Nephron (organoid): ENCODE results near the gene SYT12.

Experiments used
- H3K27ac Mint-ChIP-seq, 3 experiments: 2 replicates each; pipeline ENCODE4 v1.8.0; 2020; ENCODE audit warnings: mixed read lengths in 3 of 3, mild to moderate bottlenecking in 2 of 3, moderate library complexity in 1 of 3
- H3K27me3 Mint-ChIP-seq: 2 replicates; pipeline ENCODE4 v1.8.0; 2021; ENCODE audit warnings: low read depth, mild to moderate bottlenecking, moderate library complexity, mixed read lengths
- H3K36me3 Mint-ChIP-seq: 2 replicates; pipeline ENCODE4 v1.8.0; 2020; ENCODE audit warnings: low read depth, mixed read lengths
- H3K4me1 Mint-ChIP-seq: 2 replicates; pipeline ENCODE4 v1.8.0; 2020; ENCODE audit warnings: mixed read lengths
- H3K4me3 Mint-ChIP-seq, 3 experiments: 2 replicates each; pipeline ENCODE4 v1.8.0; 2020; ENCODE audit warnings: mild to moderate bottlenecking in 3 of 3, mixed read lengths in 3 of 3, moderate library complexity in 2 of 3
- H3K9me3 Mint-ChIP-seq: 2 replicates; pipeline ENCODE4 v1.8.0; 2020; ENCODE audit warnings: mixed read lengths
- TF ChIP-seq, protein P1 (sequence below), 3 experiments: fragments of 200-600 bp; sonication (generic); IDR thresholded peaks; one replicate each; pipeline ENCODE4 v1.5.0; 2021; ENCODE audit warnings: antibody characterized with exemption in 3 of 3; ENCODE audit not compliant: unreplicated experiment in 3 of 3

SYT12 gene

DNA sequence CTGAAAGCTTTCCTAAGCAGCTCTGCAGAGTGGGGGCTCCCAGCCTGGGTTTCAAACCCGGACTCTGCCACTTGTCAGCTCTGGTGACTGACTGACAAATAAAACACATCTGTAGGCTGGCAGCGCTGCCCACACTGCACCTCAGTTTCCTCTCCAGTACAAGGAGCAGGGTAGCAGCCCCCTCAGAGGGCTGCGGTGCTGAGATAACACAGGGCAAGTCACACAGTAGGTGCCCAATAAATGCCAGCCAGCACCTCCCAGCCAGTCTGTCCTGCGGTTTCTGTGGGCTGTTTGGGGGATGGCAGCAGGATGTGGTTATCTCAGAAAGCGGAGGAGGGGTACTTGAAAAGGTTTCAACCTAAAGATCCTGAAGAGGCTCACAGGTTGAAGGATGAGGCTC, 1.5 kb downstream of the SYT12 start:
- TF ChIP-seq, protein P1, sequence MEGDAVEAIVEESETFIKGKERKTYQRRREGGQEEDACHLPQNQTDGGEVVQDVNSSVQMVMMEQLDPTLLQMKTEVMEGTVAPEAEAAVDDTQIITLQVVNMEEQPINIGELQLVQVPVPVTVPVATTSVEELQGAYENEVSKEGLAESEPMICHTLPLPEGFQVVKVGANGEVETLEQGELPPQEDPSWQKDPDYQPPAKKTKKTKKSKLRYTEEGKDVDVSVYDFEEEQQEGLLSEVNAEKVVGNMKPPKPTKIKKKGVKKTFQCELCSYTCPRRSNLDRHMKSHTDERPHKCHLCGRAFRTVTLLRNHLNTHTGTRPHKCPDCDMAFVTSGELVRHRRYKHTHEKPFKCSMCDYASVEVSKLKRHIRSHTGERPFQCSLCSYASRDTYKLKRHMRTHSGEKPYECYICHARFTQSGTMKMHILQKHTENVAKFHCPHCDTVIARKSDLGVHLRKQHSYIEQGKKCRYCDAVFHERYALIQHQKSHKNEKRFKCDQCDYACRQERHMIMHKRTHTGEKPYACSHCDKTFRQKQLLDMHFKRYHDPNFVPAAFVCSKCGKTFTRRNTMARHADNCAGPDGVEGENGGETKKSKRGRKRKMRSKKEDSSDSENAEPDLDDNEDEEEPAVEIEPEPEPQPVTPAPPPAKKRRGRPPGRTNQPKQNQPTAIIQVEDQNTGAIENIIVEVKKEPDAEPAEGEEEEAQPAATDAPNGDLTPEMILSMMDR (IDR thresholded peaks at IDR 0.05; ENCODE audit: unreplicated experiment in 3 of 3) = no peak
- peaks cover 67% of the 10 kb centered on the region for H3K27me3 Mint-ChIP-seq
- H3K36me3 Mint-ChIP-seq = no peaks in the 10 kb centered on the region
- no peak overlapping the region for H3K27ac Mint-ChIP-seq
- H3K4me1 Mint-ChIP-seq = peaks cover 7% of the 10 kb centered on the region
- no peaks in the 10 kb centered on the region for H3K9me3 Mint-ChIP-seq
- H3K4me3 Mint-ChIP-seq = peak overlapping the region; percentile 42 to 52 (median 48)

DNA sequence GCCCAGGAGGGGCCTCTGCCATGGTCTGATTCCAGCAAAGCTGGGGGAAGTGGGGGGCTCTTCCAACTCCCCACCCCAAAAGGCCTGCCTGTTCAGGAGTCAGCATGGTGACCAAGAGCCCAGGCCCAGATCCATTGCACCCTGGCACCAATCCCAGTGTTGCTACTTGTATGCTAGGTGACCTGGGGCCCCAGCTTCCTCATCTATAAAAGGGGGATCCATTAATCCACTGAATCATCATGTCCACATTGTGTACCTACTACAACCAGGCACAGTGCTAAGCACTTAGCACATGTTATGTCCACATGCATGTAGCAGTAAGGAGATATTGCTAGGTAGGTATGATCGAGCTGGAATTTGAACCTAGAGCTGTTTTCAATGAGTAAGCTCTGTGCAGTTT, 2.0 kb downstream of the SYT12 start:
- Mint-ChIP-seq H3K4me1 (peaks cover 7% of the 10 kb centered on the region), H3K4me3 (no peak overlapping the region), H3K27ac (no peak overlapping the region), H3K9me3 (no peaks in the 10 kb centered on the region), H3K36me3 (no peaks in the 10 kb centered on the region), H3K27me3 (peaks cover 67% of the 10 kb centered on the region)
- TF ChIP-seq, protein P1 (IDR thresholded peaks at IDR 0.05; ENCODE audit: unreplicated experiment in 3 of 3) = no peak

DNA sequence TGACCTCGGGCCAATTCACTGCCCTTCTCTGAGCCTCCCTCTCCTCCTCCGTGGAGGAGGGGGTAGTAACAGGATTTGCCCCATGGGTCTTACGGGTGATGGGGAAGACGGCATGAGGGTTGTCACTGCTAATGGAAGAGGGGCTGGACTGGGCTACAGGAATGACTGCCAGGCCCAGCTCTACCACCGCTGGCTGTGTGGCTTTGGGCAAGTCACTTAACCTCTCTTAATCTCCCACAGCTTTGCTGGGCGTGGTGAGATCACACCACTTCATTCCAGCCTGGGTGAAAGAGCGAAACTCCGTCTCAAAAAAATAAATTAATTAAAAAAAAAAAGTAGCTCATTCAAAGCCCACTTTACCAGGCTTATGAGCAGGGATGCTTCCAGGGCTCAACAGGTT, 2.8 kb downstream of the SYT12 start:
- Mint-ChIP-seq H3K27me3 (peaks cover 67% of the 10 kb centered on the region), H3K4me3 (no peak overlapping the region), H3K4me1 (peaks cover 7% of the 10 kb centered on the region), H3K36me3 (no peaks in the 10 kb centered on the region), H3K9me3 (no peaks in the 10 kb centered on the region), H3K27ac (no peak overlapping the region)
- TF ChIP-seq, protein P1 (IDR thresholded peaks at IDR 0.05; ENCODE audit: unreplicated experiment in 3 of 3) = no peak

DNA sequence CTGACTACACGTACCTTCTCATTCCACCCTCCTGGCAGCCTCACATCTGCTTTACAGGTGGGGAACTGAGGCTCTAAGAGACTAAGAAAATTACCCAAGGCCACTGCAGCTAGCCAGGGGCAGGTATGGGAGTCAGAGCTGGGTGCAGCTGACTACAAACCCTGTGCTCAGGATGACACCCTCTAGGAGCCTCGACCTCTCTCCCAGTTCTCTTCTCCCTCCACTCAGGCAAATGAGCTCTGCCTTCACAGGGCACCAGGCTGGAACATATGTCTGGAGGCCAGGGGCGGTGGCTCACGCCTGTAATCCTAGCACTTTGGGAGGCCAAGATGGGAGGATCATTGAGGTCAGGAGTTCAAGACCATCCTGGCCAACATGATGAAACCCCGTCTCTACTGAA, 4.0 kb downstream of the SYT12 start:
- Mint-ChIP-seq H3K27ac (no peak overlapping the region), H3K9me3 (no peaks in the 10 kb centered on the region), H3K4me1 (peaks cover 8% of the 10 kb centered on the region), H3K27me3 (peaks cover 61% of the 10 kb centered on the region), H3K36me3 (no peaks in the 10 kb centered on the region), H3K4me3 (no peak overlapping the region)
- TF ChIP-seq, protein P1 (IDR thresholded peaks at IDR 0.05; ENCODE audit: unreplicated experiment in 3 of 3) = no peak

DNA sequence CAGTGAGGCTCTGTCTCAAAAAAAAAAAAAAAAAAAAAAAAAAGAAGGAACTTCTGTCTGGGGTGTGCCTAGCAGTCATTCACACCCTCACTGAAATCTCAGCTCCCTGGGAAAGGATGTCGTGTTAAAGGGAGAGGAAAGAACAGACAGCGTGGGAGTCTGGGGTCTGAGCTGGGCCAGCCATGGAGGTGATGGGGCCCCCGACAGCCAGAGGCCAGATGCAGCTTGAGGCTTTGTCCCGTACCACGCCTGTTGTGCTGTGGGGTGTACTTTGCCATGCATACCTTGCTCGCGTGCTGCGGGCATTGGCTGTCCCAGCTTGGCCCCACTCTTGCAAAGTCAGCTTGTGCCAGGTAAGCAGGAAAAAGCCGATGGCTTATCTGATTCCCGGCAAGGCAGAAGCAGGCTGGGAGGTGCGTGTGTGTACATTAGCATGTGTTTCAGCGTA, 4.6 kb downstream of the SYT12 start:
- TF ChIP-seq, protein P1 (IDR thresholded peaks at IDR 0.05; ENCODE audit: unreplicated experiment in 3 of 3) = no peak
- H3K4me3 Mint-ChIP-seq = no peak overlapping the region
- H3K27me3 Mint-ChIP-seq = peaks cover 55% of the 10 kb centered on the region
- no peaks in the 10 kb centered on the region for H3K36me3 Mint-ChIP-seq
- peaks cover 7% of the 10 kb centered on the region for H3K4me1 Mint-ChIP-seq
- no peak overlapping the region for H3K27ac Mint-ChIP-seq
- H3K9me3 Mint-ChIP-seq = no peaks in the 10 kb centered on the region

DNA sequence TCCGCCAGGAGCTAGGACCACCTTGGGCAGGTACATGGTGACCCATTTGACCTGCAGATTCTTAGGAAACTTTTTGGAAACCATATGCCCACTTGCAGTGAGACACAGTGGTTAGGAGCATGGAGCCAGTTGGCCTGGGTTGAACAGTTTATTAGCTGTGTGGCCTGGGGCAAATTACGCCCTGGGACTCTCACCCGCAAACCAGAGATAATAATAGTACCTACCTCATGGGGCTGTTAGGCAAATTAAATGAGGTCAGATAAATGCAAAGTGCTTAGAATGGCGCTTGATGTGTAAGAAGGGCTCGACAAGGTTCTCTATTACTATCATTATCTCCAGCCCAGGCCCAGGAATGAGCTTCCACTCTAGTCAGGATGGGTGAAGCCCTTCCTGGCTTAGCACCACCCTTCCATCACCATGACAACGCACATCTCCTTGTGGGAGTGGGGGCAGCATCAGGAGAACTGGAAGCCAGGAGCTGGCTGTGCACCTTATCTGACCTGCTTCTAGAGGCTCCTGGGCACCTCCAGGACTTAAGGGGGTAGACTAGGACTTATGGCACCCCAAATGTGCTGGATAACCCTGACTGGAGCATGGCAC, 5.1 kb downstream of the SYT12 start:
- peaks cover 5% of the 10 kb centered on the region for H3K4me1 Mint-ChIP-seq
- no peaks in the 10 kb centered on the region for H3K9me3 Mint-ChIP-seq
- H3K27ac Mint-ChIP-seq = no peak overlapping the region
- H3K27me3 Mint-ChIP-seq = peaks cover 52% of the 10 kb centered on the region
- H3K36me3 Mint-ChIP-seq = no peaks in the 10 kb centered on the region
- no peak overlapping the region for H3K4me3 Mint-ChIP-seq
- TF ChIP-seq, protein P1 (IDR thresholded peaks at IDR 0.05; ENCODE audit: unreplicated experiment in 3 of 3) = no peak
